Transverse colon (tissue), 4 donors: ENCODE data around the gene OR2B2. TPM values are rescaled to one million over a fixed set of nuclear protein-coding genes. Genes with fewer than 3 reads are reported as not detected.

Experiments used
- DNase-seq: peaks from one replicate; pipeline ENCODE4 v3.0.0-alpha.2; 2019
- H3K27ac ChIP-seq, 4 donors: fragments of 200-600 bp; sonication (generic); 2 replicates each; pipeline ENCODE4 v1.5.1; 2016 to 2018; ENCODE audit warnings: inconsistent platforms in 4 of 4
- H3K27me3 ChIP-seq: fragments of 200-600 bp; sonication (generic); 2 replicates; pipeline ENCODE4 v1.5.1; 2017; ENCODE audit warnings: inconsistent platforms
- H3K36me3 ChIP-seq, 4 donors: fragments of 200-600 bp; sonication (generic); 2 replicates each; pipeline ENCODE4 v1.5.1; 2017 to 2019; ENCODE audit warnings: inconsistent platforms in 4 of 4
- H3K4me1 ChIP-seq, 4 donors: fragments of 200-600 bp; sonication (generic); 2 replicates each; pipeline ENCODE4 v1.5.1; 2017 to 2020; ENCODE audit warnings: inconsistent platforms in 4 of 4
- H3K4me3 ChIP-seq, 4 donors: fragments of 200-600 bp; sonication (generic); 1 replicate in 1 of 4; 2 replicates in 3 of 4; pipeline versions ENCODE4 v1.5.1 to v1.6.1; 2017 to 2019; ENCODE audit warnings: inconsistent platforms in 4 of 4
- H3K9me3 ChIP-seq, 2 donors: fragments of 200-600 bp; sonication (generic); 2 replicates each; pipeline ENCODE4 v1.5.1; 2017 to 2019; ENCODE audit warnings: inconsistent platforms in 2 of 2
- CTCF ChIP-seq, 5 experiments: fragments of 200-600 bp in 3 of 5; fragments of 450-650 bp in 2 of 5; sonication (generic) in 3 of 5; IDR thresholded peaks; 1 replicate in 2 of 5; 2 replicates in 3 of 5; pipeline ENCODE4 v1.5.1; 2016 to 2017; ENCODE audit warnings: antibody characterized with exemption in 5 of 5, inconsistent platforms in 3 of 5, mild to moderate bottlenecking in 2 of 5, moderate library complexity in 1 of 5
- EP300 ChIP-seq: sonication (generic); formaldehyde crosslinking; IDR thresholded peaks from one replicate; pipeline ENCODE4 v1.6.1; 2017; ENCODE audit warnings: antibody characterized with exemption, low read depth
- POLR2A ChIP-seq: fragments of 450-650 bp; IDR thresholded peaks from one replicate; pipeline ENCODE4 v1.6.1; 2016; ENCODE audit warnings: antibody characterized with exemption, mild to moderate bottlenecking, moderate library complexity
- POLR2AphosphoS5 ChIP-seq, 3 donors: sonication (generic); formaldehyde crosslinking; IDR thresholded peaks; one replicate each; pipeline ENCODE4 v1.6.1; 2016; ENCODE audit warnings: antibody characterized with exemption in 3 of 3
- WGBS, 2 donors: methylation state at CpG; one replicate each; pipeline ENCODE4 v1.1.5; 2018; ENCODE audit warnings: low coverage in 1 of 2; 5-methylcytosine and 5-hydroxymethylcytosine counted together
- in situ Hi-C, 4 donors: fragments of 200-750 bp; cut with MboI; loops; one replicate each; pipeline versions ENCODE4 v1.15.0 to v1.15.1; 2017; ENCODE audit warnings: low sequenced_read_pairs in 3 of 4, low pct_ligation_motif_present in 1 of 4, low pct_unique_long_range_greater_than_20kb in 1 of 4
- intact Hi-C: fragments of 100-400 bp; cut with DNase I; formaldehyde crosslinking; loops from one replicate; pipeline ENCODE4 v1.15.1; 2023; ENCODE audit warnings: low total_unique reads
- total RNA-seq, 4 donors: library from RNA; depleted of rRNA; stranded (reverse); fragments of >200 nt; gene quantifications; one replicate each; pipeline ENCODE4 v1.1.0, GENCODE V29; 2016

The OR2B2 gene
- total RNA-seq, 4 donors from 2014 or later: not detected

- peaks cover 0 to 49% (median 22%) of the 10 kb centered on the region in 4 donors for H3K4me1 ChIP-seq
- H3K9me3 ChIP-seq: no peaks in the 10 kb centered on the region
- intact Hi-C loops: loop anchor here (5.0 kb wide), 1 partner anchor 703 kb away; no protein-coding TSS in a partner anchor
- 0 to 7% methylated on average over 3 to 47 of the region's 50 CpGs for WGBS, 2 donors
- peak; percentile 79 for DNase-seq
- TF ChIP-seq POLR2AphosphoS5 (IDR thresholded peaks at IDR 0.05): peak; percentile 94 to 98 (median 98)
- TF ChIP-seq EP300: no peak
- TF ChIP-seq POLR2A: peak; percentile 96
- TF ChIP-seq CTCF (IDR thresholded peaks at IDR 0.05): no peak
- peak overlapping the region; percentile 72 to 93 (median 82) for H3K27ac ChIP-seq
- H3K4me3 ChIP-seq: peak overlapping the region in 3 of 4 donors; percentile 29 to 46 (median 36)
- in situ Hi-C loops: loop anchor here (10.0 to 25.0 kb wide), 4 partner anchors 86 to 716 kb away; a partner anchor contains a TSS
- H3K27me3 ChIP-seq: peaks cover 53% of the 10 kb centered on the region
- no peaks in the 10 kb centered on the region for H3K36me3 ChIP-seq
Observed at GRCh38 chr6:27890445-27891319, 21.5 kb downstream of the OR2B2 start.

- TF ChIP-seq POLR2AphosphoS5 (IDR thresholded peaks at IDR 0.05) (no peak), POLR2A (no peak), CTCF (IDR thresholded peaks at IDR 0.05) (no peak), EP300 (no peak)
- peak overlapping the region; percentile 72 to 93 (median 82) for H3K27ac ChIP-seq
- peaks cover 0 to 47% (median 22%) of the 10 kb centered on the region in 4 donors for H3K4me1 ChIP-seq
- 33 to 52% methylated on average over 8 to 19 of the region's 19 CpGs for WGBS, 2 donors
- in situ Hi-C loops: loop anchor here (10.0 to 25.0 kb wide), 4 partner anchors 85 to 715 kb away; a partner anchor contains a TSS
- H3K36me3 ChIP-seq: no peaks in the 10 kb centered on the region
- peaks cover 53% of the 10 kb centered on the region for H3K27me3 ChIP-seq
- no peaks in the 10 kb centered on the region for H3K9me3 ChIP-seq
- peak overlapping the region in 3 of 4 donors; percentile 29 to 46 (median 36) for H3K4me3 ChIP-seq
- intact Hi-C loops: loop anchor here (5.0 kb wide), 1 partner anchor 703 kb away; no protein-coding TSS in a partner anchor
- DNase-seq: no peak
Observed at GRCh38 chr6:27889628-27890444, 22.4 kb downstream of the OR2B2 start.

- Histone ChIP-seq H3K9me3 (no peaks in the 10 kb centered on the region), H3K36me3 (no peaks in the 10 kb centered on the region), H3K27ac (no peak overlapping the region), H3K4me1 (peaks cover 0 to 42% (median 22%) of the 10 kb centered on the region in 4 donors), H3K4me3 (no peak overlapping the region), H3K27me3 (peaks cover 53% of the 10 kb centered on the region)
- DNase-seq: no peak
- TF ChIP-seq EP300: no peak
- TF ChIP-seq POLR2A: no peak
- no peak for TF ChIP-seq CTCF (IDR thresholded peaks at IDR 0.05)
- no peak for TF ChIP-seq POLR2AphosphoS5 (IDR thresholded peaks at IDR 0.05)
- WGBS, 2 donors: 61 to 66% methylated on average over 3 of the region's 3 CpGs
- in situ Hi-C loops: loop anchor here in 1 of 4 donors (25.0 kb wide), 1 partner anchor 377 kb away; no protein-coding TSS in a partner anchor
- intact Hi-C loops: no loop called here
Observed at GRCh38 chr6:27889275-27889627, 22.9 kb downstream of the OR2B2 start.
